CD4-positive, alpha-beta T cell treated with Interleukin-17A for 4 hours (primary cell): ENCODE data around the gene TLCD1.

Experiments used
- DNase-seq: peaks from one replicate; pipeline ENCODE4 v3.0.0-alpha.2; 2020; ENCODE audit warnings: mixed read lengths

TLCD1 gene

GRCh38 chr17:28710861-28711722, 14.9 kb downstream of the TLCD1 start:
- DNase-seq = peak; percentile 93

GRCh38 chr17:28707339-28707720, 18.7 kb downstream of the TLCD1 start:
- DNase-seq = no peak

- DNase-seq = no peak
These were observed 19.3 kb downstream of the TLCD1 start for GRCh38 chr17:28706471-28707338.

- DNase-seq = no peak
These were observed 20.2 kb downstream of the TLCD1 start for GRCh38 chr17:28705728-28706334.

GRCh38 chr17:28705074-28705659, 20.9 kb downstream of the TLCD1 start:
- DNase-seq = no peak

- no peak for DNase-seq
These were observed 21.7 kb downstream of the TLCD1 start for GRCh38 chr17:28704219-28704858.

GRCh38 chr17:28703552-28704218, 22.3 kb downstream of the TLCD1 start:
- DNase-seq = no peak

- no peak for DNase-seq
These were observed 23.3 kb downstream of the TLCD1 start for GRCh38 chr17:28702752-28703150.

- DNase-seq = no peak
These were observed 23.8 kb downstream of the TLCD1 start for GRCh38 chr17:28702026-28702751.

- no peak for DNase-seq
These were observed 25.1 kb downstream of the TLCD1 start for GRCh38 chr17:28700830-28701492.

- DNase-seq = no peak
These were observed 25.8 kb downstream of the TLCD1 start for GRCh38 chr17:28700278-28700677.

- no peak for DNase-seq
These were observed 27.6 kb downstream of the TLCD1 start for GRCh38 chr17:28698253-28698941.

GRCh38 chr17:28693869-28694268, 32.2 kb downstream of the TLCD1 start:
- no peak for DNase-seq

GRCh38 chr17:28689011-28689410, 37.0 kb downstream of the TLCD1 start:
- DNase-seq = no peak

GRCh38 chr17:28688481-28688880, 37.6 kb downstream of the TLCD1 start:
- DNase-seq = no peak

GRCh38 chr17:28686296-28686695, 39.7 kb downstream of the TLCD1 start:
- DNase-seq = no peak

- no peak for DNase-seq
These were observed 40.7 kb downstream of the TLCD1 start for GRCh38 chr17:28685366-28685765.

- DNase-seq = no peak
These were observed 41.1 kb downstream of the TLCD1 start for GRCh38 chr17:28684963-28685362.

GRCh38 chr17:28682655-28683054, 43.4 kb downstream of the TLCD1 start:
- DNase-seq = no peak

- no peak for DNase-seq
These were observed 50.1 kb downstream of the TLCD1 start for GRCh38 chr17:28675980-28676379.
